K562 (cell line): ENCODE results near the gene EFEMP2. TPM values are rescaled to one million over a fixed set of nuclear protein-coding genes. Genes with fewer than 3 reads are reported as not detected.
A peak's percentile ranks its signal among the peaks of the same experiment; 100 is the strongest.

Experiments used
- AFF1 ChIP-seq, 2 experiments: fragments of 450-650 bp; IDR thresholded peaks; 2 replicates each; pipeline ENCODE4 v1.6.1; 2018; ENCODE audit warnings: mild to moderate bottlenecking in 2 of 2, low read depth in 1 of 2; ENCODE audit not compliant: partially characterized antibody in 2 of 2
- FOXA3 ChIP-seq, 2 experiments: fragments of 450-650 bp in 1 of 2; sonication (generic) in 1 of 2; formaldehyde crosslinking; IDR thresholded peaks in 1 of 2; conservative IDR thresholded peaks in 1 of 2; 2 replicates each; pipeline versions ENCODE4 v1.4.0 to v1.8.0; 2020 to 2022; ENCODE audit warnings: mild to moderate bottlenecking in 2 of 2, missing genetic modification reagents in 1 of 2
- KDM2B ChIP-seq: fragments of 250-450 bp; sonication (Bioruptor Pico); IDR thresholded peaks from 2 replicates; pipeline ENCODE4 v1.8.0; 2021; ENCODE audit warnings: mild to moderate bottlenecking, moderate library complexity
- KDM5B ChIP-seq: fragments of 200-600 bp; sonication (generic); IDR thresholded peaks from 2 replicates; pipeline ENCODE4 v1.6.1; 2012; ENCODE audit warnings: low read depth, mild to moderate bottlenecking, moderate library complexity, low read length, control low read depth, inconsistent platforms; ENCODE audit not compliant: insufficient replicate concordance
- PREB ChIP-seq: sonication (generic); formaldehyde crosslinking; IDR thresholded peaks from 2 replicates; pipeline ENCODE4 v1.8.1; 2023; ENCODE audit warnings: mild to moderate bottlenecking, missing genetic modification reagents
- SRSF9 ChIP-seq: fragments of 200-400 bp; formaldehyde crosslinking; IDR thresholded peaks from 2 replicates; pipeline ENCODE4 v1.6.1; 2017; ENCODE audit warnings: low read depth, low read length, borderline replicate concordance
- TAL1 ChIP-seq: fragments of 450-650 bp; IDR thresholded peaks from 2 replicates; pipeline ENCODE4 v1.6.1; 2016; ENCODE audit warnings: mild to moderate bottlenecking
- ZC3H11A ChIP-seq: IDR thresholded peaks from 2 replicates; pipeline ENCODE4 v1.6.1; 2012; ENCODE audit warnings: low read depth, low read length, improper control_type of control experiment
- ZNF347 ChIP-seq: fragments of 450-650 bp; formaldehyde crosslinking; IDR thresholded peaks from 2 replicates; pipeline ENCODE4 v1.4.0; 2020; ENCODE audit warnings: low read depth, mild to moderate bottlenecking, moderate library complexity
- polyA plus RNA-seq, 8 experiments: library from polyadenylated mRNA; depleted of rRNA in 4 of 8; stranded (reverse) in 5 of 8; unstranded in 3 of 8; fragments of >200 nt; fragmentation: Nextera tagmentation in 2 of 8; fragmentation: Illumina TruSeq in 1 of 8; extraction: Ambion mirVana in 2 of 8; extraction: Trizol in 1 of 8; gene quantifications; 2 replicates each; pipeline versions ENCODE4 v1.2.1 to v1.2.3, GENCODE V29; 2011 to 2014; ENCODE audit warnings: inconsistent platforms in 1 of 8, missing spikeins in 1 of 8
- total RNA-seq, 7 experiments: library from RNA; depleted of rRNA in 6 of 7; stranded (reverse); fragments of >200 nt in 6 of 7; fragmentation: Illumina TruSeq in 2 of 7; extraction: Trizol in 2 of 7; gene quantifications; 2 replicates each; pipeline versions ENCODE4 v1.2.1 to v1.2.3, GENCODE V29; 2011 to 2021; ENCODE audit warnings: low replicate concordance in 1 of 7
- TF ChIP-seq, protein P1 (sequence below): sonication (generic); formaldehyde crosslinking; IDR thresholded peaks from 2 replicates; pipeline ENCODE4 v1.8.0; 2022; ENCODE audit warnings: missing genetic modification reagents, mild to moderate bottlenecking, moderate library complexity, borderline replicate concordance
- TF ChIP-seq, protein P2 (sequence below): fragments of 250-450 bp; sonication (Bioruptor Pico); IDR thresholded peaks from 2 replicates; pipeline ENCODE4 v1.8.0; 2022; ENCODE audit warnings: inconsistent platforms, mild to moderate bottlenecking, moderate library complexity, borderline replicate concordance

Gene EFEMP2
- total and polyA plus RNA-seq, 9 of the 15 experiments (the other 6 are each of a cell fraction or from before 2014, with no cell fraction given), result 0.07 to 2.9 (median 0.69) TPM; not detected in 1

DNA sequence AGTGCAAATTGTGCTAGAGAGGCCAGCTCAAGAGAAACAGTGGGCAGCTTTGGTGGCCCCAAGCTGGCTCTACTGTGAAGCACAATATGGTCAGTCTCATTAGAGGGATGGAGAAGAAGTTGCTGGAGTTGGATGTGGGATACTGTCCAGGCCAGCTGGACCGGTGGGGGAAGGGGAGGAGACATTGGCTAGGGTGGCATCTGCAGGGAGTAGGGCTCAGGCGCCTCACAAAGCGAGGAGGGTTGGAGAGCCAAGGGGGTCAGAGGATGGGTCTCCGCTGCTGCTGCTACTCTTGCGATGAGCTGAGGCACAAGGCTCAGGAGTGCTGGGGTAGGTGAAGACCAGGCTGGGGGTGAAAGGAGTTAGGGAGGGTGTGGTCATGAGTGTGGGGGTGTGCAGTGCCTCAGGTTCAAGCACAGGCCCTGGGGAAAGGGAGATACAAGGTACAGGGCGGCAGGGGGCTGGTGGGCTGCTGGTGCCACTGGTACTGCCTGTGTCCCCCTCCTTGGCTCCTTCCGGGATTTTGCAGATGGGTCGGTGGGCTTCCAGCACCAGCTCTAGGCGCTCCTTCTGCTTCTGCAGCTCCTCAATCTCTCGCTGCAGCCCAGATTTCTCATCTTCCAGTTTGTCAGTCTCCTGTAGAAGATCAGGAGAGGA, 20.2 kb upstream of the EFEMP2 start (continued):
- TF ChIP-seq PREB (CRISPR knock-in tag) (no peak), AFF1 (IDR thresholded peaks at IDR 0.05; ENCODE audit: low read depth in 1 of 2, partially characterized antibody in 2 of 2) (no peak), ZNF347 (CRISPR knock-in tag) (no peak), SRSF9 (no peak), FOXA3 (CRISPR knock-in tag; conservative IDR thresholded peaks at IDR 0.05 in 1 of 2, IDR thresholded peaks at IDR 0.05 in 1 of 2) (no peak), TAL1 (no peak), KDM5B (peak; percentile 36), KDM2B (CRISPR knock-in tag) (no peak), ZC3H11A (no peak)
- TF ChIP-seq, protein P1, sequence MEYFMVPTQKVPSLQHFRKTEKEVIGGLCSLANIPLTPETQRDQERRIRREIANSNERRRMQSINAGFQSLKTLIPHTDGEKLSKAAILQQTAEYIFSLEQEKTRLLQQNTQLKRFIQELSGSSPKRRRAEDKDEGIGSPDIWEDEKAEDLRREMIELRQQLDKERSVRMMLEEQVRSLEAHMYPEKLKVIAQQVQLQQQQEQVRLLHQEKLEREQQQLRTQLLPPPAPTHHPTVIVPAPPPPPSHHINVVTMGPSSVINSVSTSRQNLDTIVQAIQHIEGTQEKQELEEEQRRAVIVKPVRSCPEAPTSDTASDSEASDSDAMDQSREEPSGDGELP (CRISPR knock-in tag), result 0 out of 2 replicates have a peak, but pooled peaks have one; percentile 22
- TF ChIP-seq, protein P2, sequence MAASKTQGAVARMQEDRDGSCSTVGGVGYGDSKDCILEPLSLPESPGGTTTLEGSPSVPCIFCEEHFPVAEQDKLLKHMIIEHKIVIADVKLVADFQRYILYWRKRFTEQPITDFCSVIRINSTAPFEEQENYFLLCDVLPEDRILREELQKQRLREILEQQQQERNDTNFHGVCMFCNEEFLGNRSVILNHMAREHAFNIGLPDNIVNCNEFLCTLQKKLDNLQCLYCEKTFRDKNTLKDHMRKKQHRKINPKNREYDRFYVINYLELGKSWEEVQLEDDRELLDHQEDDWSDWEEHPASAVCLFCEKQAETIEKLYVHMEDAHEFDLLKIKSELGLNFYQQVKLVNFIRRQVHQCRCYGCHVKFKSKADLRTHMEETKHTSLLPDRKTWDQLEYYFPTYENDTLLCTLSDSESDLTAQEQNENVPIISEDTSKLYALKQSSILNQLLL (CRISPR knock-in tag), result no peak
